CD8-positive, alpha-beta memory T cell (primary cell): Measurements from ENCODE around the gene RNF144B. TPM values are rescaled to one million over a fixed set of nuclear protein-coding genes. Genes with fewer than 3 reads are reported as not detected.
A peak's percentile ranks its signal among the peaks of the same experiment; 100 is the strongest.
"Not testable (repeated sequence)": the region's sequence is repeated elsewhere in the genome, so short reads cannot be mapped to it uniquely, and the experiment has no call there.

Experiments used
- CTCF ChIA-PET: fragments of 350-600 bp; sonication (Branson Sonifier 250); formaldehyde crosslinking; loops from one replicate; lab custom pipeline; 2021; ENCODE audit warnings: antibody characterized with exemption; lab: Charles Lee
- POLR2A ChIA-PET: fragments of 350-600 bp; sonication (Branson Sonifier 250); formaldehyde crosslinking; loops from one replicate; lab custom pipeline; 2021; ENCODE audit warnings: antibody characterized with exemption; lab: Charles Lee
- DNase-seq, 5 donors: peaks; one replicate each; pipeline versions ENCODE4 v3.0.0 to v3.0.0-alpha.2; 2020 to 2022; ENCODE audit warnings: mixed read lengths in 1 of 5
- H3K27ac ChIP-seq: one replicate; pipeline ENCODE4 v1.7.0; 2013; ENCODE audit warnings: low read depth, mild to moderate bottlenecking, low read length, moderate library complexity
- H3K27me3 ChIP-seq: 2 replicates; pipeline ENCODE4 v1.7.0; 2013; ENCODE audit warnings: low read length, mild to moderate bottlenecking; ENCODE audit not compliant: insufficient read depth, poor library complexity, severe bottlenecking
- H3K36me3 ChIP-seq: 2 replicates; pipeline ENCODE4 v1.7.0; 2013; ENCODE audit warnings: mild to moderate bottlenecking, low read length, moderate library complexity; ENCODE audit not compliant: insufficient read depth
- H3K4me1 ChIP-seq: 2 replicates; pipeline ENCODE4 v1.7.0; 2013; ENCODE audit warnings: mild to moderate bottlenecking, low read length, moderate library complexity; ENCODE audit not compliant: insufficient read depth
- H3K4me3 ChIP-seq: 2 replicates; pipeline ENCODE4 v1.7.0; 2013; ENCODE audit warnings: mild to moderate bottlenecking, low read length
- H3K9me3 ChIP-seq: 2 replicates; pipeline ENCODE4 v1.7.0; 2013; ENCODE audit warnings: mild to moderate bottlenecking, low read length
- H3K27ac Mint-ChIP-seq, 8 donors: one replicate each; pipeline ENCODE4 v1.8.0; 2020 to 2021; ENCODE audit warnings: mixed read lengths in 8 of 8, mild to moderate bottlenecking in 6 of 8, inconsistent platforms in 3 of 8, moderate library complexity in 3 of 8
- H3K27me3 Mint-ChIP-seq, 2 donors: one replicate each; pipeline ENCODE4 v1.8.0; 2020 to 2021; ENCODE audit warnings: mixed read lengths in 2 of 2, mild to moderate bottlenecking in 1 of 2, moderate library complexity in 1 of 2
- H3K36me3 Mint-ChIP-seq, 3 donors: one replicate each; pipeline ENCODE4 v1.8.0; 2020 to 2021; ENCODE audit warnings: mixed read lengths in 3 of 3, inconsistent platforms in 1 of 3, mild to moderate bottlenecking in 1 of 3
- H3K4me1 Mint-ChIP-seq, 3 donors: one replicate each; pipeline ENCODE4 v1.8.0; 2020 to 2021; ENCODE audit warnings: mixed read lengths in 3 of 3, inconsistent platforms in 1 of 3, mild to moderate bottlenecking in 1 of 3
- H3K4me3 Mint-ChIP-seq, 7 donors: one replicate each; pipeline ENCODE4 v1.8.0; 2020 to 2021; ENCODE audit warnings: mixed read lengths in 7 of 7, mild to moderate bottlenecking in 6 of 7, moderate library complexity in 4 of 7, inconsistent platforms in 2 of 7
- H3K9me3 Mint-ChIP-seq, 5 donors: one replicate each; pipeline ENCODE4 v1.8.0; 2020 to 2022; ENCODE audit warnings: mixed read lengths in 5 of 5, mild to moderate bottlenecking in 3 of 5, moderate library complexity in 2 of 5, inconsistent platforms in 1 of 5
- polyA plus RNA-seq: library from polyadenylated mRNA; unstranded; fragments of 300-500 nt; fragmentation: Illumina TruSeq; gene quantifications from one replicate; pipeline ENCODE4 v1.2.3, GENCODE V29; 2021
- total RNA-seq, 2 experiments: library from RNA; stranded (reverse); gene quantifications; one replicate each; pipeline ENCODE4 v1.2.3, GENCODE V29; 2021

The RNF144B gene
- total and polyA plus RNA-seq, 3 experiments from 2014 or later: 0.98 to 1.3 (median 1.2) TPM

DNA sequence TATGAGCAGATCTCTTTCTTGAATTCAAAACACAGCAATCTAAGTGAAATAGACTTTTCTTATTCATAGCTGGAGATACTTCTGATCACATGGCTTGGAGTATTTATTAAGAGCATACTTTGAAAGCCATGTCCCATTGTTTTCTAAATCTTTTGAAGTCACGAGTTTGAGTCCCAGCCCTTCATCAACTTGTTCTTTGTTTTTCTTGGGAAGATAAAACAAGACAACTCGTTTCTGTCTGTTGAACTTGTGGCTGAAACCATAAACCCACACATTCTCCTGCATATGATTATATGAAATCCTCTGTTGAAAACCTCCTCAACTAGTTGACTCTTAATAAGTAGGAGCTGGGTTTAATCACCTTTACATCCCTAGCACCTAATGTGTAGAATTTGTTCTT is 3.3 kb downstream of the RNF144B start:
- no peaks in the 10 kb centered on the region for H3K27me3 ChIP-seq
- Mint-ChIP-seq H3K4me3 (peak overlapping the region in 1 of 7 donors; percentile 26), H3K36me3 (peaks cover 0 to 5% (median 2%) of the 10 kb centered on the region in 3 donors), H3K27ac (no peak overlapping the region), H3K9me3 (no peaks in the 10 kb centered on the region), H3K27me3 (no peaks in the 10 kb centered on the region), H3K4me1 (peaks cover 28 to 47% (median 37%) of the 10 kb centered on the region in 3 donors)
- no peak for DNase-seq
- peaks cover 17% of the 10 kb centered on the region for H3K4me1 ChIP-seq
- no peaks in the 10 kb centered on the region for H3K9me3 ChIP-seq
- POLR2A ChIA-PET: no interaction called here
- H3K27ac ChIP-seq: no peak overlapping the region
- no peaks in the 10 kb centered on the region for H3K36me3 ChIP-seq
- CTCF ChIA-PET: no interaction called here
- H3K4me3 ChIP-seq: no peak overlapping the region

DNA sequence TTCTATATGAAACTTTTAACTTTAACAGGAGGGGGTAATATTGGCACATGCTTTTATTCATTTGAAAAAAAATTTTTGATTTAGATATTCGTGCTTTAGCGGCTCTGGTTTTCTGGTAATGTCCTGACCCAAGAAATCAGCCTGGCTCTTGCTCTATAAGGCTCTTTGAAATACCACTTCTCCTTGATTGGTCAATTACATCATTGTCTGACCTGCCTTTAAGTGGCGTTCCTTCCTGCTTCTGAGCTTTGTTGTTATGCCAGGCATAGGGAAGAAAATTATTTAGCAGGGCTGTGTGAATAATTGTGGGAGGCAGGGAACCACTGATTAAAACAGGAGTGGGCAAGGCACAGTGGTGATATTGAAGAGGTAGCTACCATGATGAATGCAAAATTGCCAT is 3.9 kb downstream of the RNF144B start:
- no peaks in the 10 kb centered on the region for H3K27me3 Mint-ChIP-seq
- Histone ChIP-seq H3K27ac (no peak overlapping the region), H3K9me3 (no peaks in the 10 kb centered on the region), H3K27me3 (no peaks in the 10 kb centered on the region), H3K36me3 (no peaks in the 10 kb centered on the region), H3K4me1 (peaks cover 17% of the 10 kb centered on the region), H3K4me3 (no peak overlapping the region)
- H3K4me1 Mint-ChIP-seq: peaks cover 28 to 47% (median 37%) of the 10 kb centered on the region in 3 donors
- no peak overlapping the region for H3K27ac Mint-ChIP-seq
- DNase-seq: no peak
- POLR2A ChIA-PET: no interaction called here
- H3K4me3 Mint-ChIP-seq: no peak overlapping the region
- CTCF ChIA-PET: no interaction called here
- no peaks in the 10 kb centered on the region for H3K9me3 Mint-ChIP-seq
- peaks cover 0 to 5% (median 2%) of the 10 kb centered on the region in 3 donors for H3K36me3 Mint-ChIP-seq

GRCh38 chr6:18392346-18392877 is 5.3 kb downstream of the RNF144B start:
- ChIA-PET CTCF (no interaction called here), POLR2A (no interaction called here)
- Mint-ChIP-seq H3K36me3 (peaks cover 0 to 5% (median 2%) of the 10 kb centered on the region in 3 donors), H3K27me3 (no peaks in the 10 kb centered on the region), H3K27ac (no peak overlapping the region), H3K9me3 (no peaks in the 10 kb centered on the region), H3K4me3 (no peak overlapping the region), H3K4me1 (peaks cover 16 to 35% (median 25%) of the 10 kb centered on the region in 3 donors)
- no peak for DNase-seq
- no peaks in the 10 kb centered on the region for H3K27me3 ChIP-seq
- H3K27ac ChIP-seq: no peak overlapping the region
- H3K9me3 ChIP-seq: no peaks in the 10 kb centered on the region
- peaks cover 12% of the 10 kb centered on the region for H3K4me1 ChIP-seq
- no peaks in the 10 kb centered on the region for H3K36me3 ChIP-seq
- H3K4me3 ChIP-seq: no peak overlapping the region

DNA sequence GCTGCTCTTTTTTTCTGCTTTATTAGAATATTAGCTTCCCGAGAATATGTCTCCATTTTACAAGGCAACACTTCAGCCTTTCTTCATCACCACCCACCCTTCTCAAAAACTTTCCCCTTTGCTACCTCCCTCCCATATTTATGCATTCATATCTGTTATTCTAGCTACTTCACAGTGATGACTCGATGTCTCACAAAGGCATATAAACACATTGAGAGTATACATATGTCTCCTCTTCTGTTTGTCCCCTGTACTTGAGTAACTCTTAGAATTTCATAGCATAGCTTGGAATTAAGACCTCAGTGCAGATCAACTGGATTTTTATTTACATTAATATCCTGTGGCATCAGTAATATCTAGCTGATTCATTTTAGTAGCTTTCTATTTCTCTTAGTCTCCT is 6.5 kb downstream of the RNF144B start:
- Mint-ChIP-seq H3K4me3 (no peak overlapping the region), H3K27me3 (no peaks in the 10 kb centered on the region), H3K36me3 (peaks cover 0 to 5% (median 2%) of the 10 kb centered on the region in 3 donors), H3K27ac (no peak overlapping the region), H3K4me1 (peaks cover 6 to 24% (median 14%) of the 10 kb centered on the region in 3 donors), H3K9me3 (no peaks in the 10 kb centered on the region)
- Histone ChIP-seq H3K4me1 (peaks cover 5% of the 10 kb centered on the region), H3K9me3 (no peaks in the 10 kb centered on the region), H3K4me3 (no peak overlapping the region), H3K27ac (no peak overlapping the region), H3K36me3 (no peaks in the 10 kb centered on the region), H3K27me3 (no peaks in the 10 kb centered on the region)
- DNase-seq: no peak
- ChIA-PET CTCF (no interaction called here), POLR2A (no interaction called here)

- no peaks in the 10 kb centered on the region for H3K9me3 ChIP-seq
- POLR2A ChIA-PET: no interaction called here
- peaks cover 0 to 11% (median 2%) of the 10 kb centered on the region in 3 donors for H3K4me1 Mint-ChIP-seq
- H3K27me3 Mint-ChIP-seq: no peaks in the 10 kb centered on the region
- H3K27ac ChIP-seq: no peak overlapping the region
- peaks cover 0 to 7% (median 3%) of the 10 kb centered on the region in 3 donors for H3K36me3 Mint-ChIP-seq
- no peaks in the 10 kb centered on the region for H3K4me1 ChIP-seq
- H3K36me3 ChIP-seq: no peaks in the 10 kb centered on the region
- DNase-seq: no peak
- CTCF ChIA-PET: no interaction called here
- H3K27me3 ChIP-seq: no peaks in the 10 kb centered on the region
- H3K9me3 Mint-ChIP-seq: no peaks in the 10 kb centered on the region
- peak overlapping the region in 1 of 8 donors; percentile 33 for H3K27ac Mint-ChIP-seq
- H3K4me3 Mint-ChIP-seq: no peak overlapping the region
- H3K4me3 ChIP-seq: no peak overlapping the region
These were observed 8.2 kb downstream of the RNF144B start for GRCh38 chr6:18395177-18395855.

DNA sequence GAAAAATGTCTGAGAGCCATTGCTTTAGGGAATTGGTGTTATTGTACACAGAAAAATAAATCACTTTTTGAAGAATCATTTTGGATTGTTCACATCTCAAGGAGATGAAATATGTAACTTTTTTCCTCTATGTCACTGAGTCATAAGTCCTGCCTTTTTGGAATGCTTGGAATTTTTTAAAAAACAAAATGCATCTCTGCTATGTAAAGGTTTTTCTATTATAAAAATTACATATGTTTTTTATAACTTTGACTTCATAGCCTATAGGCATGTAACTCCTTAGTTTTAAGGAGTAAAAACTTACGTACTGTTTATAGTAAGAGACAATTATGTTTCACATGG is 8.7 kb downstream of the RNF144B start:
- H3K4me1 Mint-ChIP-seq: peaks cover 4 to 16% (median 6%) of the 10 kb centered on the region in 3 donors
- Histone ChIP-seq H3K4me1 (no peaks in the 10 kb centered on the region), H3K9me3 (no peaks in the 10 kb centered on the region), H3K36me3 (no peaks in the 10 kb centered on the region), H3K4me3 (no peak overlapping the region), H3K27ac (no peak overlapping the region), H3K27me3 (no peaks in the 10 kb centered on the region)
- CTCF ChIA-PET: no interaction called here
- DNase-seq: no peak
- no peaks in the 10 kb centered on the region for H3K27me3 Mint-ChIP-seq
- H3K4me3 Mint-ChIP-seq: no peak overlapping the region
- no peaks in the 10 kb centered on the region for H3K9me3 Mint-ChIP-seq
- POLR2A ChIA-PET: no interaction called here
- H3K36me3 Mint-ChIP-seq: peaks cover 0 to 12% (median 7%) of the 10 kb centered on the region in 3 donors
- no peak overlapping the region for H3K27ac Mint-ChIP-seq

DNA sequence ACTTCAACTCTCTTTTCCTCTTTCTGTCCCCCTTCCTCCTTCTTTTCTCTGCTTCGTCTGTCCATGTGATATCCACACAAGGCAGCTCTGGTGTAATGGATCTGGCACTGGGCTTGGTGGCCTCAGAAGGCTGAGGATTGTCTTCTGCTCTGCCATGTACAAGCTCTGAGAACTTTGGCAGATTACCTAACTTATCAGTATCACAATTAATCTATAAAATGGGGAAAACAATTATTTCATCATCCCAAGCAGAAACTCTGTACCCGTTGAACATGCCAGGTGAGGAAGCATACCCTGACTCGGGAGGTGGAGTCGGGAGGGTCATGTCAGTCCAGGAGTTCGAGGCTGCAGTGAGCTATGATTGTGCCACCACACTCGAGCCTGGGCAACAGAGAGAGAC is 10.6 kb downstream of the RNF144B start:
- H3K4me1 ChIP-seq: no peaks in the 10 kb centered on the region
- H3K27me3 ChIP-seq: no peaks in the 10 kb centered on the region
- no peak overlapping the region for H3K4me3 ChIP-seq
- POLR2A ChIA-PET: no interaction called here
- DNase-seq: no peak
- no peak overlapping the region for H3K27ac ChIP-seq
- peaks cover 0 to 23% (median 7%) of the 10 kb centered on the region in 3 donors for H3K36me3 Mint-ChIP-seq
- H3K27me3 Mint-ChIP-seq: no peaks in the 10 kb centered on the region
- no peaks in the 10 kb centered on the region for H3K9me3 Mint-ChIP-seq
- H3K9me3 ChIP-seq: no peaks in the 10 kb centered on the region
- H3K27ac Mint-ChIP-seq: no peak overlapping the region
- CTCF ChIA-PET: no interaction called here
- H3K4me3 Mint-ChIP-seq: no peak overlapping the region
- no peaks in the 10 kb centered on the region for H3K36me3 ChIP-seq
- H3K4me1 Mint-ChIP-seq: peaks cover 4 to 20% (median 7%) of the 10 kb centered on the region in 3 donors

GRCh38 chr6:18398225-18398624 is 11.1 kb downstream of the RNF144B start:
- H3K36me3 Mint-ChIP-seq: peaks cover 0 to 23% (median 7%) of the 10 kb centered on the region in 3 donors
- CTCF ChIA-PET, POLR2A ChIA-PET: not testable (repeated sequence)

More at GRCh38 chr6:18398225-18398624, 11.1 kb downstream of the RNF144B start:
- not testable (repeated sequence) for H3K27me3 Mint-ChIP-seq, H3K9me3 ChIP-seq, H3K36me3 ChIP-seq, H3K4me1 ChIP-seq, H3K27ac Mint-ChIP-seq, H3K27me3 ChIP-seq, H3K4me3 ChIP-seq, H3K9me3 Mint-ChIP-seq, DNase-seq, H3K27ac ChIP-seq, H3K4me3 Mint-ChIP-seq
- peaks cover 4 to 18% (median 7%) of the 10 kb centered on the region in 3 donors for H3K4me1 Mint-ChIP-seq
